Measurements from ENCODE around the gene METTL25B. TPM values are rescaled to one million over a fixed set of nuclear protein-coding genes. Genes with fewer than 3 reads are reported as not detected.

The METTL25B gene
- total and polyA plus RNA-seq, 4 donors, result 6.9 to 13.5 (median 11.5) TPM

DNA sequence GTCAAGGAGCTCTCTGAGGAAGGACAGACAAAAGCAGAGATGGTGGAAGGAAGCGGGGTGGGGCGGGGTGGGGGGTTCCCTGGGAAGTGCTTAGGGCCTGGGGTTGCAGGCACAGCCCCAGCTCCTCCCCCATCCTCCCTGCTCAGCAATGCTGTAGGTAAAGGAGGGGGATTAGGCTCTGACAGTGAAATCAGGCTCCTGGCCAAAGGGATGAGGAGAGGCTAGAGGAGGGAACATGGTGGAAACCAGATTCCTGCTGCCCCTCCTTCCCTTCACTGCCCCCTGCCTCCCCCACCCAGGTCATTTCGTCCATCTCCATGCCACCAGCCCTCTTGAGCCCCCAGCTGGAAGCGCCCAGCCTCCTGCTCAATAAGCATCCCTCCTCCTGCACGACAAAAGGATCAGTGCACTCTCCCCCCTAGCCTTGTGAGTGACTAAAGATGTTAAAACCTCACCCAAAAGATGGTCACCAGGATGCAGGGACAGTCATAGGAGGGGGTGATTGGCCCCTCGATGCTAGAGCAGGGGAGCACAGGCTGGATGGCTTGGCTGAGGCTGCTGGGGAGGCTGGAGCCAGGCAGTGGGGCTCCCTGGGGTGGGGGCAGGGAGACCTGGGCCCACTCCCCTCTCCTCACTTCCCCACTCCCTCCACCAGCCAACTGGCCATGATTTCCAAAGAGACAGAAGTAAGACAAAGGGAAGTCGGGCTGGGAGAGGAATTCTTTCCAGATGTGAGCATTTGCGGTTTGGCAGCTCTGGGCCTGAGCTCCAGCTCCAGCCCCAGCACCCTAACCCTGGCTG, 20.7 kb upstream of the METTL25B start:
- TF ChIP-seq, protein P1, sequence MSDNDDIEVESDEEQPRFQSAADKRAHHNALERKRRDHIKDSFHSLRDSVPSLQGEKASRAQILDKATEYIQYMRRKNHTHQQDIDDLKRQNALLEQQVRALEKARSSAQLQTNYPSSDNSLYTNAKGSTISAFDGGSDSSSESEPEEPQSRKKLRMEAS (IDR thresholded peaks at IDR 0.05), result no peak
- no peak for TF ChIP-seq NR2F2 (IDR thresholded peaks at IDR 0.05)
- TF ChIP-seq TAF1 (conservative IDR thresholded peaks at IDR 0.05), result no peak
- TF ChIP-seq FOXA2 (IDR thresholded peaks at IDR 0.05), result no peak
- TF ChIP-seq, protein P2, sequence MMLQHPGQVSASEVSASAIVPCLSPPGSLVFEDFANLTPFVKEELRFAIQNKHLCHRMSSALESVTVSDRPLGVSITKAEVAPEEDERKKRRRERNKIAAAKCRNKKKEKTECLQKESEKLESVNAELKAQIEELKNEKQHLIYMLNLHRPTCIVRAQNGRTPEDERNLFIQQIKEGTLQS (IDR thresholded peaks at IDR 0.05), result no peak
- TF ChIP-seq HNF4G (IDR thresholded peaks at IDR 0.05), result no peak
- no peak for TF ChIP-seq RXRA (IDR thresholded peaks at IDR 0.05)
- TF ChIP-seq, protein P3, sequence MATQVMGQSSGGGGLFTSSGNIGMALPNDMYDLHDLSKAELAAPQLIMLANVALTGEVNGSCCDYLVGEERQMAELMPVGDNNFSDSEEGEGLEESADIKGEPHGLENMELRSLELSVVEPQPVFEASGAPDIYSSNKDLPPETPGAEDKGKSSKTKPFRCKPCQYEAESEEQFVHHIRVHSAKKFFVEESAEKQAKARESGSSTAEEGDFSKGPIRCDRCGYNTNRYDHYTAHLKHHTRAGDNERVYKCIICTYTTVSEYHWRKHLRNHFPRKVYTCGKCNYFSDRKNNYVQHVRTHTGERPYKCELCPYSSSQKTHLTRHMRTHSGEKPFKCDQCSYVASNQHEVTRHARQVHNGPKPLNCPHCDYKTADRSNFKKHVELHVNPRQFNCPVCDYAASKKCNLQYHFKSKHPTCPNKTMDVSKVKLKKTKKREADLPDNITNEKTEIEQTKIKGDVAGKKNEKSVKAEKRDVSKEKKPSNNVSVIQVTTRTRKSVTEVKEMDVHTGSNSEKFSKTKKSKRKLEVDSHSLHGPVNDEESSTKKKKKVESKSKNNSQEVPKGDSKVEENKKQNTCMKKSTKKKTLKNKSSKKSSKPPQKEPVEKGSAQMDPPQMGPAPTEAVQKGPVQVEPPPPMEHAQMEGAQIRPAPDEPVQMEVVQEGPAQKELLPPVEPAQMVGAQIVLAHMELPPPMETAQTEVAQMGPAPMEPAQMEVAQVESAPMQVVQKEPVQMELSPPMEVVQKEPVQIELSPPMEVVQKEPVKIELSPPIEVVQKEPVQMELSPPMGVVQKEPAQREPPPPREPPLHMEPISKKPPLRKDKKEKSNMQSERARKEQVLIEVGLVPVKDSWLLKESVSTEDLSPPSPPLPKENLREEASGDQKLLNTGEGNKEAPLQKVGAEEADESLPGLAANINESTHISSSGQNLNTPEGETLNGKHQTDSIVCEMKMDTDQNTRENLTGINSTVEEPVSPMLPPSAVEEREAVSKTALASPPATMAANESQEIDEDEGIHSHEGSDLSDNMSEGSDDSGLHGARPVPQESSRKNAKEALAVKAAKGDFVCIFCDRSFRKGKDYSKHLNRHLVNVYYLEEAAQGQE (IDR thresholded peaks at IDR 0.05), result no peak
- Histone ChIP-seq H3K9ac (ENCODE audit: low read depth in 1 of 2, low read length in 2 of 2) (no peak overlapping the region), H3K27me3 (ENCODE audit: control insufficient read depth in 4 of 4, insufficient read depth in 4 of 4, low read length in 3 of 4) (peaks cover 0 to 10% (median 7%) of the 10 kb centered on the region in 4 donors), H3K4me1 (ENCODE audit: control insufficient read depth in 4 of 4, insufficient read depth in 4 of 4, low read length in 3 of 4) (peaks cover 11 to 19% (median 13%) of the 10 kb centered on the region in 4 donors), H3K27ac (ENCODE audit: low read depth in 1 of 2, low read length in 2 of 2) (no peak overlapping the region), H3K36me3 (ENCODE audit: control insufficient read depth in 4 of 4, insufficient read depth in 3 of 4, low read depth in 1 of 4, low read length in 3 of 4) (no peaks in the 10 kb centered on the region), H3K4me3 (ENCODE audit: low read depth in 1 of 3, low read length in 3 of 3) (no peak overlapping the region), H3K9me3 (ENCODE audit: control insufficient read depth in 4 of 4, low read length in 3 of 4) (no peaks in the 10 kb centered on the region)
- DNase-seq (ENCODE audit: low spot score), result no peak
- WGBS, result 47% methylated on average over 8 of the region's 8 CpGs

DNA sequence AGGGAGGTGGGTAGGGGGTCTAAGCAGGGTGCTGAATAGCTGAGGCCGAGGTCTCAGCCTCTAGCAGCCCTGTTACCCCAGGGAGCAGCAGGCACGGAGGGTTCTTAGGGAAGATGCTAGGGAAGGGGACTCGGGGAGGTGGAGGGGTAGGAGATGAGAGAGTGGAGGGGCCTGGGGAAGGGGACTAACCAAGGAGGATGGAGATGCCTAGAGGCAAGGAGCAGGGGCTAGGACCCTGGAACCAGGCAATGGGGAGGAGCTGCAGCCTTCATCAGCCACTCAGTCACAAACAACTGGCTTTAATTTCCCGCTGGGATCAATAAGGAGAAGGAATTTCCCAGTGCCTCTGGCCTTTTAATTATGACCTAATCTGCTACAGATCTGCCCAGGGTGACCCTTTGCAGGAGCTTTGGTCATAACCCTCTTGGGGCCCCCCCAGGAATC, 20.0 kb upstream of the METTL25B start:
- H3K36me3 ChIP-seq (ENCODE audit: control insufficient read depth in 4 of 4, insufficient read depth in 3 of 4, low read depth in 1 of 4, low read length in 3 of 4), result no peaks in the 10 kb centered on the region
- no peak for DNase-seq (ENCODE audit: low spot score)
- H3K9ac ChIP-seq (ENCODE audit: low read depth in 1 of 2, low read length in 2 of 2), result no peak overlapping the region
- peaks cover 11 to 19% (median 13%) of the 10 kb centered on the region in 4 donors for H3K4me1 ChIP-seq (ENCODE audit: control insufficient read depth in 4 of 4, insufficient read depth in 4 of 4, low read length in 3 of 4)
- peaks cover 0 to 8% (median 7%) of the 10 kb centered on the region in 4 donors for H3K27me3 ChIP-seq (ENCODE audit: control insufficient read depth in 4 of 4, insufficient read depth in 4 of 4, low read length in 3 of 4)
- H3K9me3 ChIP-seq (ENCODE audit: control insufficient read depth in 4 of 4, low read length in 3 of 4), result no peaks in the 10 kb centered on the region
- TF ChIP-seq EGR1 (IDR thresholded peaks at IDR 0.05; ENCODE audit: low read depth in 2 of 2), result no peak
- TF ChIP-seq YY1 (IDR thresholded peaks at IDR 0.05), result no peak
- TF ChIP-seq FOXA2 (IDR thresholded peaks at IDR 0.05), result no peak
- no peak for TF ChIP-seq HNF4A (conservative IDR thresholded peaks at IDR 0.05)
- H3K27ac ChIP-seq (ENCODE audit: low read depth in 1 of 2, low read length in 2 of 2), result no peak overlapping the region
- no peak overlapping the region for H3K4me3 ChIP-seq (ENCODE audit: low read depth in 1 of 3, low read length in 3 of 3)
- 34% methylated on average over 4 of the region's 4 CpGs for WGBS

DNA sequence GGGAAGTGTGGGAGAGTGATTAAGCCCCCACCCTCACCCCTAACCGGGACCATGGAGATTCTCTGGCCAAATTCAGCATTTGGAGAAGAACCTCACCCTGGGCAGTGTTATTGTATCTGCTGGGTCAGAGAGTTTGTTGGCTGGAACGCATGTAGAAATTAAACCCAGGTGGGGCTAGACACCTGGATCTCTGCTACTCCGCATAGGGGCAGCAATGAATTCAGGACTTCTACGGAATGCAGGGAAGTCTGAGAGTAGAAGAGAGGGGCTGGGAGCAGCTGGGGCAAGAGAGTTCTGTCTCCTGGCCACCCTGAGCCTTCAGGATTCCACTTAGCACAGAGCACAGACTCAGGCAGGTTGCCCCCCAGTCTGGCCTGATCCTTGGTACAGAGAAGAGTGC, 19.2 kb upstream of the METTL25B start:
- Histone ChIP-seq H3K9ac (ENCODE audit: low read depth in 1 of 2, low read length in 2 of 2) (no peak overlapping the region), H3K4me1 (ENCODE audit: control insufficient read depth in 4 of 4, insufficient read depth in 4 of 4, low read length in 3 of 4) (peaks cover 11 to 19% (median 13%) of the 10 kb centered on the region in 4 donors)
- WGBS, result 68% methylated on average over 4 of the region's 4 CpGs
- TF ChIP-seq NR2F2 (IDR thresholded peaks at IDR 0.05), result no peak
- TF ChIP-seq RAD21 (IDR thresholded peaks at IDR 0.05), result no peak
- TF ChIP-seq, protein P4, sequence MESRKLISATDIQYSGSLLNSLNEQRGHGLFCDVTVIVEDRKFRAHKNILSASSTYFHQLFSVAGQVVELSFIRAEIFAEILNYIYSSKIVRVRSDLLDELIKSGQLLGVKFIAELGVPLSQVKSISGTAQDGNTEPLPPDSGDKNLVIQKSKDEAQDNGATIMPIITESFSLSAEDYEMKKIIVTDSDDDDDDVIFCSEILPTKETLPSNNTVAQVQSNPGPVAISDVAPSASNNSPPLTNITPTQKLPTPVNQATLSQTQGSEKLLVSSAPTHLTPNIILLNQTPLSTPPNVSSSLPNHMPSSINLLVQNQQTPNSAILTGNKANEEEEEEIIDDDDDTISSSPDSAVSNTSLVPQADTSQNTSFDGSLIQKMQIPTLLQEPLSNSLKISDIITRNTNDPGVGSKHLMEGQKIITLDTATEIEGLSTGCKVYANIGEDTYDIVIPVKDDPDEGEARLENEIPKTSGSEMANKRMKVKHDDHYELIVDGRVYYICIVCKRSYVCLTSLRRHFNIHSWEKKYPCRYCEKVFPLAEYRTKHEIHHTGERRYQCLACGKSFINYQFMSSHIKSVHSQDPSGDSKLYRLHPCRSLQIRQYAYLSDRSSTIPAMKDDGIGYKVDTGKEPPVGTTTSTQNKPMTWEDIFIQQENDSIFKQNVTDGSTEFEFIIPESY (IDR thresholded peaks at IDR 0.05), result no peak
- TF ChIP-seq, protein P3 (IDR thresholded peaks at IDR 0.05), result no peak
- no peak for TF ChIP-seq FOXA2 (IDR thresholded peaks at IDR 0.05)
- TF ChIP-seq FOXA1 (IDR thresholded peaks at IDR 0.05), result no peak
- TF ChIP-seq TAF1 (conservative IDR thresholded peaks at IDR 0.05), result no peak
- TF ChIP-seq RXRA (IDR thresholded peaks at IDR 0.05), result no peak
- no peak for TF ChIP-seq HNF4G (IDR thresholded peaks at IDR 0.05)
- TF ChIP-seq, protein P2 (IDR thresholded peaks at IDR 0.05), result no peak

More for the DNA sequence above, 19.2 kb upstream of the METTL25B start:
- Histone ChIP-seq H3K36me3 (ENCODE audit: control insufficient read depth in 4 of 4, insufficient read depth in 3 of 4, low read depth in 1 of 4, low read length in 3 of 4) (no peaks in the 10 kb centered on the region), H3K27ac (ENCODE audit: low read depth in 1 of 2, low read length in 2 of 2) (no peak overlapping the region), H3K27me3 (ENCODE audit: control insufficient read depth in 4 of 4, insufficient read depth in 4 of 4, low read length in 3 of 4) (peaks cover 0 to 7% (median 5%) of the 10 kb centered on the region in 4 donors), H3K9me3 (ENCODE audit: control insufficient read depth in 4 of 4, low read length in 3 of 4) (no peaks in the 10 kb centered on the region), H3K4me3 (ENCODE audit: low read depth in 1 of 3, low read length in 3 of 3) (no peak overlapping the region)
- DNase-seq (ENCODE audit: low spot score), result no peak

Data from liver (tissue), 9 donors.